H7 (cell line): ENCODE data around the gene NELL2. TPM values are rescaled to one million over a fixed set of nuclear protein-coding genes. Genes with fewer than 3 reads are reported as not detected.

Source experiments
- DNase-seq: peaks from one replicate; pipeline ENCODE4 v3.0.0; 2012
- H3K27me3 ChIP-seq: 2 replicates; pipeline ENCODE4 v1.6.0; 2011; ENCODE audit warnings: mild to moderate bottlenecking, low read length; ENCODE audit not compliant: control insufficient read depth, insufficient read depth
- H3K36me3 ChIP-seq: replicated peaks from 2 replicates; pipeline ENCODE4 v1.5.1; 2011; ENCODE audit warnings: low read length; ENCODE audit not compliant: control insufficient read depth, insufficient read depth
- H3K4me3 ChIP-seq: 2 replicates; pipeline ENCODE4 v1.5.1; 2011; ENCODE audit warnings: low read depth, mild to moderate bottlenecking, control low read depth, low read length, moderate library complexity; ENCODE audit not compliant: insufficient read depth
- total RNA-seq: library from RNA; depleted of rRNA; stranded (reverse); fragments of >200 nt; shearing (Covaris generic); gene quantifications from 2 replicates; pipeline ENCODE4 v1.2.3, GENCODE V29; 2014

Gene NELL2
- total RNA-seq, 1 experiment from 2014 or later, result 35.7 TPM

DNA sequence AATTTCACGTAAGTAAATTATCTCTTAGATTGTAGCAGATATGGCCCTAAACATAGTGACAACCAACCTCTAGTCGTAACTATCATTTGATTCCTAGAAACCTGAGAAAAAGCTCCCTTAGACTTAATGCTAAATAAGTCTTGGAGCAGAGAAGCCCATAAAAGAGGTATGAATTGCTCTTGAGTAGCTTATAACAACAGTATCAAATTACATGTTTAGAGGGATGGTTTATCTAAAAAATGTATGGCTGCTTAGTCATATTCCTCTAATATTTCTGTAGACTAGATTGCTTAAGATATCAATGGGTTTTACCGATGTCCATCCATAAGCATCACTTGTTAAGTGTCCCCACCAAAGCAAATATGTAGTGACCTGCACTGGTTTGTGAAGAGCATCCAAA is 259.7 kb downstream of the NELL2 start:
- Histone ChIP-seq H3K36me3 (no peaks in the 10 kb centered on the region), H3K27me3 (no peaks in the 10 kb centered on the region), H3K4me3 (no peak overlapping the region)
- DNase-seq, result no peak

DNA sequence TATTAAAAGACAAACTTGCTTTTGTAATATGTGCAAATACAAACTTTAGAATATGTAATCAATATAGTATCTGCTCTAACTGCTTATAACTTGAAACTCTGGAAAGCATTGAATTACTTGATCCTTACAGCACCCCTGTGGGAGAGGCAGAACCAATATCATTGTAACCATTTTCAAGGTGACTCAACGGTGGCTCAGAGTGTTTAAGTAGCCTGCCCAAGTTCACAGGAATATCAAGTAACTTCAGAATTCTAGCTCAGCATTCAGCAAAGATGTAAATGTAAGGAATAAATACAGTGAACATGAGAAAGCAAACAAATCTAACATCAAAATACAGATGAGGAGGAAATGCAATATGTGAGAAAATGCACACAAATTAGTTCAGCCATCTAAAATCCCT is 264.6 kb downstream of the NELL2 start:
- Histone ChIP-seq H3K27me3 (no peaks in the 10 kb centered on the region), H3K36me3 (no peaks in the 10 kb centered on the region), H3K4me3 (no peak overlapping the region)
- no peak for DNase-seq

GRCh38 chr12:44603701-44604100 is 272.4 kb downstream of the NELL2 start:
- Histone ChIP-seq H3K36me3 (no peaks in the 10 kb centered on the region), H3K4me3 (no peak overlapping the region), H3K27me3 (no peaks in the 10 kb centered on the region)
- DNase-seq, result no peak

DNA sequence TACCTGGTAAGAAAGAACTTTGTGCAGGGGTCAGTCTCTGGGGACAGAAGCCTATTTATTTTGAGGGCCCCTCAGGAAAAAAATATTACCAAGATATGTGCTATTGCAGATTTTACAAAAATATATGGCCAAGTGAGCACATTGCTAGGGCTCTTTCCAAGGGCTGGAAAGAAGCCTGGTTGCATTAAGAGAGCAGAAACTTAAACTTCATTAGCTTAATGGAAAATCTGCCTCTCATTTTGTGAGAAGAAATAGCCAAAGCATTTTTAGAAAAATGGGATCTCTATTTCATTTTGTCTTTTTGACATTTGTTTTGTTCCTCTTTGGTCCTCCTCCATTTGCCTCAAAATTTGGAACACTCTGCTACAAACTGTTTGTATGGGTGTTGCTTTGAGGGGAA is 283.5 kb downstream of the NELL2 start:
- Histone ChIP-seq H3K27me3 (no peaks in the 10 kb centered on the region), H3K36me3 (no peaks in the 10 kb centered on the region), H3K4me3 (no peak overlapping the region)
- no peak for DNase-seq

GRCh38 chr12:44589697-44590096 is 286.4 kb downstream of the NELL2 start:
- Histone ChIP-seq H3K36me3 (no peaks in the 10 kb centered on the region), H3K4me3 (no peak overlapping the region), H3K27me3 (no peaks in the 10 kb centered on the region)
- DNase-seq, result no peak

DNA sequence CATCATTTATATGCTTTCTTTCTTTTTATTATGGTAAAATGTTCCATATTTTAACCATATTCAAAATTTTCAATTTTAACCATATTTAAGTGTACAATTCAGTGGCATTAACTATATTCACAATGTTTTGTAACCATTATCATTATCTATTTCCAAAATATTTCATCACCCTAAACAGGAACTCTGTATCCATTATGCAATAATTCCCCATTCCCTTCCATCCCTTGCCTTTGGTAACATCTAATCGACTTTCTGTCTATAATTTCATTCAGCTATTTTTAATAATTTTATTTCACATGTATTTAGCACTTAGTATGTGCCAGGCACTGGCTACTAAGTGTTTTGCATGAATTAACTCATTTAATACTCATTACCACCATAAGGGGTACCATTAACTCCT is 287.5 kb downstream of the NELL2 start:
- Histone ChIP-seq H3K27me3 (no peaks in the 10 kb centered on the region), H3K4me3 (no peak overlapping the region), H3K36me3 (no peaks in the 10 kb centered on the region)
- no peak for DNase-seq

DNA sequence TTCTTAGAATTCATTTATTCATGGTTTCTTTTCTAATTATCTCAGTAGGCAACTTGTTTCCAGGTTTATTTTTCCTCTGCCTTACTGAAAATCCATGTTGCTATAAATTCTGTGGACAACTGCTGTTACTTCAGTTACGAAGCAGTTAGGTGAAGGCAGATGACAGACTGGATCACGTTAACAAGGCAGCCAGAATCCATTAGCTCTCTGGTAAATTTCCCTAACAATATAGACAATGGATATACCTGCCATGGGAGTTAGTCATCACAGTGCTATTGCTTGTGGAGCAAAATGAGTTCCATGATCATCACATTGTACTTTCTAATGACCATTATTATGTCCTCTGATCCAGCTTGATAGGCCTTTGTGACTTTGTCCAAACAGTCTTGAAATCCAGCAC is 291.5 kb downstream of the NELL2 start:
- H3K36me3 ChIP-seq, result no peaks in the 10 kb centered on the region
- no peak overlapping the region for H3K4me3 ChIP-seq
- peak; percentile 42 for DNase-seq
- H3K27me3 ChIP-seq, result no peaks in the 10 kb centered on the region

- Histone ChIP-seq H3K36me3 (no peaks in the 10 kb centered on the region), H3K27me3 (no peaks in the 10 kb centered on the region), H3K4me3 (no peak overlapping the region)
- no peak for DNase-seq
Measured at GRCh38 chr12:44582521-44582920, 293.6 kb downstream of the NELL2 start.

DNA sequence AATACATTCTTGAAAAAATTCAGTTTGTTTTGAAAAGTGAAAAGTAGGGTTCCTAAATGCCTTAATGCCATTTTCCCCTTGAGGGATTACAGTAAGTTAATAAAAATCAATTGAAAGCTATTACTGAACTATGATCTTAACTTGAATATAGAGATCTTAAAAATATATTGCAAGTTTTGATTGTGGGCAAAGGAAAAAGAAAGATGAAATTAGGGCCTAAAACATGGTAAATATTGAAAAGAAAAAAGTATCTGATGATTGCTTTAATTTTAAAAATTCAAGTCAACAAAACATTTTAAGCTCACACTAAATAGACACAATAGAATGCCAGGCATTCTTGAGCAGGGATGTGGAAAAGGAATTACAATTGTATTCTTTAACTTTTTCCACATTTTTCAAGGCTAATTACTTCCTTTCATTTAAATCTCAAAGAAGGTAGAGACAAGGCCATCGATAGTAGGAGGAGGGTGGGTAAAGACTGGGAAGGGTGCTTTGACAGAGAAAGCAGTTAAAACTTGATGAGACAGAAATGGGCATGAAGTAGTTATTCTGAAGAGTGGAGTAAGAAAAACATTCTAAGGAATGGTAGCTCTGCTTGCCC is 294.4 kb downstream of the NELL2 start:
- no peak overlapping the region for H3K4me3 ChIP-seq

GRCh38 chr12:44574586-44574985 is 301.5 kb downstream of the NELL2 start:
- DNase-seq, result no peak
- Histone ChIP-seq H3K36me3 (no peaks in the 10 kb centered on the region), H3K4me3 (no peak overlapping the region), H3K27me3 (no peaks in the 10 kb centered on the region)

More for the DNA sequence above, 294.4 kb downstream of the NELL2 start:
- Histone ChIP-seq H3K36me3 (no peaks in the 10 kb centered on the region), H3K27me3 (no peaks in the 10 kb centered on the region)
- DNase-seq, result peak; percentile 40

DNA sequence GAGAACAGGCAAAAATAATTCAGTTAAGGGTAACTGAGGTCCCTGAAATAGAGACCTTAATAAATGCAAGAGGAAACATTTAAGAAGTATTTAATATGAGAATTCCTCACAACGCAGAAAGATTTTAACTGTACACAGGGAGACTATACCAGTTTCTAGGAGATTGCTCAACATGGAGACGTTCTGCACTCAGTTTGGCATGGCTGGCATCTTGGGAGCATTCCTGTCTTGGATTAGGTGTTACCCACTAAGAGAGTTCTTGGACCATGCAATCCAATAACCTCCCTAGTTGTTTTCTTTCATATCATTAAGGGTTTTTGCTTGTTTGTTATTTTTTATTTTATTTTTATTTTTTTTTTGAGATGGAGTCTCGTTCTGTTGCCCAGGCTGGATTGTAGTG is 302.4 kb downstream of the NELL2 start:
- no peaks in the 10 kb centered on the region for H3K27me3 ChIP-seq
- no peaks in the 10 kb centered on the region for H3K36me3 ChIP-seq
- no peak overlapping the region for H3K4me3 ChIP-seq
- no peak for DNase-seq

GRCh38 chr12:44571006-44571550 is 305.0 kb downstream of the NELL2 start:
- H3K27me3 ChIP-seq, result no peaks in the 10 kb centered on the region
- H3K4me3 ChIP-seq, result no peak overlapping the region
- no peak for DNase-seq
- H3K36me3 ChIP-seq, result no peaks in the 10 kb centered on the region

- H3K4me3 ChIP-seq, result no peak overlapping the region
- no peak for DNase-seq
- no peaks in the 10 kb centered on the region for H3K36me3 ChIP-seq
- no peaks in the 10 kb centered on the region for H3K27me3 ChIP-seq
Measured at GRCh38 chr12:44570036-44570583, 306.0 kb downstream of the NELL2 start.

GRCh38 chr12:44565163-44565562 is 311.0 kb downstream of the NELL2 start:
- no peaks in the 10 kb centered on the region for H3K36me3 ChIP-seq

DNA sequence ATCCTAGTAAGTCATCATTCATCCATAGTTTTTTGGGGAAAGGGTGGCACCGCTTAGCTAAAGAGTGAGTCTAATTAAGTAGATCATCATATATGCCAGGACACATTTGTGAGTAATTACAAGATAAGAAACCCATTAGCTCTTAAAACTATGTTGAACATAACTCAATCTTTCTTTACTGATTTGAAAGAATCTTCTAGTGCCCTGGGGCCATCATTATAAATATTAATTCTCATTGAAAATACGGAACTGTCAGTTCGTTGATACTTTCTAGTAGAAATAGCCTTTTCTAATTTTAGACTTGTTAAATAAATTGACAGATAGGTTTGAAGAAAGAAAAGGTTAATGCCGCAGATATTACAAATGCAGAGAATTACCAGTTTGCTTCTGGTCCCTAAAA is 312.6 kb downstream of the NELL2 start:
- no peaks in the 10 kb centered on the region for H3K27me3 ChIP-seq
- H3K36me3 ChIP-seq, result no peaks in the 10 kb centered on the region
- H3K4me3 ChIP-seq, result no peak overlapping the region
- DNase-seq, result no peak

More at GRCh38 chr12:44565163-44565562, 311.0 kb downstream of the NELL2 start:
- Histone ChIP-seq H3K4me3 (no peak overlapping the region), H3K27me3 (no peaks in the 10 kb centered on the region)
- no peak for DNase-seq
